T-helper 1 cell (primary cell): Measurements from ENCODE around the gene INPP4A.

ENCODE experiments used
- DNase-seq, 5 donors: peaks; one replicate each; pipeline ENCODE4 v3.0.0-alpha.2; 2012 to 2020

INPP4A gene

GRCh38 chr2:98515250-98515991 lies 70.8 kb downstream of the INPP4A start:
- DNase-seq: peak in 1 of 5 donors; percentile 50

- DNase-seq: no peak
Observed at GRCh38 chr2:98516571-98516970, 71.9 kb downstream of the INPP4A start.

GRCh38 chr2:98517636-98518035 lies 73.0 kb downstream of the INPP4A start:
- DNase-seq: no peak

- peak in 4 of 5 donors; percentile 32 to 52 (median 42) for DNase-seq
Observed at GRCh38 chr2:98518101-98518500, 73.4 kb downstream of the INPP4A start.

GRCh38 chr2:98519156-98519555 lies 74.5 kb downstream of the INPP4A start:
- DNase-seq: no peak

- DNase-seq: no peak
Observed at GRCh38 chr2:98519851-98520250, 75.2 kb downstream of the INPP4A start.

- DNase-seq: no peak
Observed at GRCh38 chr2:98520806-98521205, 76.1 kb downstream of the INPP4A start.

GRCh38 chr2:98521266-98521665 lies 76.6 kb downstream of the INPP4A start:
- no peak for DNase-seq

GRCh38 chr2:98522854-98523253 lies 78.2 kb downstream of the INPP4A start:
- no peak for DNase-seq

GRCh38 chr2:98524168-98524567 lies 79.5 kb downstream of the INPP4A start:
- DNase-seq: no peak

GRCh38 chr2:98528349-98528748 lies 83.7 kb downstream of the INPP4A start:
- no peak for DNase-seq

- DNase-seq: no peak
Observed at GRCh38 chr2:98530114-98530513, 85.5 kb downstream of the INPP4A start.

- DNase-seq: no peak
Observed at GRCh38 chr2:98532756-98533155, 88.1 kb downstream of the INPP4A start.

GRCh38 chr2:98533547-98533946 lies 88.9 kb downstream of the INPP4A start:
- no peak for DNase-seq

GRCh38 chr2:98534761-98535160 lies 90.1 kb downstream of the INPP4A start:
- no peak for DNase-seq

- DNase-seq: no peak
Observed at GRCh38 chr2:98535971-98536677, 91.5 kb downstream of the INPP4A start.

- no peak for DNase-seq
Observed at GRCh38 chr2:98537390-98538126, 92.9 kb downstream of the INPP4A start.

- DNase-seq: no peak
Observed at GRCh38 chr2:98538280-98539041, 93.8 kb downstream of the INPP4A start.

- no peak for DNase-seq
Observed at GRCh38 chr2:98539056-98539735, 94.5 kb downstream of the INPP4A start.

GRCh38 chr2:98540536-98540935 lies 95.9 kb downstream of the INPP4A start:
- no peak for DNase-seq

- DNase-seq: no peak
Observed at GRCh38 chr2:98541489-98541888, 96.8 kb downstream of the INPP4A start.

- DNase-seq: no peak
Observed at GRCh38 chr2:98541906-98542305, 97.2 kb downstream of the INPP4A start.
